ENCODE data around the gene BCHE. TPM values are rescaled to one million over a fixed set of nuclear protein-coding genes. Genes with fewer than 3 reads are reported as not detected.

BCHE gene
- polyA plus RNA-seq, 3 donors from 2014 or later = not detected

DNA sequence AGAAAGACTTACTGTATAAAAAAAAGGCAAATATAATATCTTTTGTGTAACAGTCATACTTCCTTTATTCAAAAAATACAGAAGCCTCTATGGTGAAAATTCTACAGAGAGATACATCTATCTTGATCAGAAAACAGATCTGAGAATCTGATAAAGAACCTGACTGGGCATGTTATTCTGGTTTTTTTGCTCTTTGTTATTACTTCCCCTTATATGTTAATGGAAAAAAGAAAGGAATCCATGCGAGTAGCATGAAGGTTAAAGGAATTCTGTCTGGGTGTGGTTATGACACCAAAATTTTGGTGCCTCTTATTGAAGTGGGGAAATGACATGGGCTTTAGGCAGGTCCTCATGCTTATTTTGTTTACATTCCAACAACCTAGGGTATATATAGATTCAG, 81.7 kb downstream of the BCHE start:
- DNase-seq = no peak
- Mint-ChIP-seq H3K27me3 (ENCODE audit: low read depth in 3 of 3) (no peaks in the 10 kb centered on the region), H3K4me3 (no peak overlapping the region), H3K36me3 (peaks cover 0 to 5% (median 0%) of the 10 kb centered on the region in 3 donors), H3K4me1 (no peaks in the 10 kb centered on the region), H3K9me3 (peaks cover 0 to 40% (median 24%) of the 10 kb centered on the region in 6 donors), H3K27ac (no peak overlapping the region)

DNA sequence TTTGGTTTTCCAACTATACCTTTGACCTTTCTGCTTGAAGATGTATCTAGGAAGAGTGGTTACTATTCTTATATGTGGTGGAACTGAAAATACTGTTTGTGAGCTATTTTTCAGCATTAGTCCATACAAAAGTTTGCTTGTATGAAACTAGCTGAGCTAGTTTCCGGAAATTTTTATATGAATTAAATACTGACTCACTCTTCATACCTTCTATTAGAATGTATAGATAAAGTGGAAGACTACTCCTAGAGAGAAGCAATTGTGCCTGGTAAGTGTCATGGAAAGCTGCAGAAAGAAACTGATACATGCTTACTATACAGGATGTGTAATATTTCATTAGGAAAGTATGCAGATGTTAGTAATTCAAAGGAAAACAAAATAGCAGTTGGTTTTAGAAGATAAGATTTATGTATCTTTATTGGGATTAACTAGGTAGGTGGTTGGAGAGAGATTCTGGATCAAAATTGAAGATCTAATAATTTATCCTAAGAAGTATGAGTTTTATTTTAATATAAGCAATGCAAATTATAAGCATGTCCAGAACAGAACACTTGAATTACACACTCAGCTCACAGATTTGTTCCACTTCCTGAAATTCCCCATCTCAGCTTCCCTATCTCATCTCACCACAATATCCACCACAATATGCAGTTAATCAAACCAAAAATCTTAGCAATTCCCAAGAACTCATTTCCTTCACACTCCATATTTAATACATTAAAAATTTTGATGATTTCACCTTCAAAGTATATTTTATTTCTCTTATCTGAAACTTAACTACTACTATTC, 82.8 kb downstream of the BCHE start:
- H3K4me3 Mint-ChIP-seq = no peak overlapping the region
- H3K4me1 Mint-ChIP-seq = no peaks in the 10 kb centered on the region
- DNase-seq = no peak
- no peak overlapping the region for H3K27ac Mint-ChIP-seq
- H3K36me3 Mint-ChIP-seq = no peaks in the 10 kb centered on the region
- peaks cover 0 to 41% (median 23%) of the 10 kb centered on the region in 6 donors for H3K9me3 Mint-ChIP-seq
- H3K27me3 Mint-ChIP-seq (ENCODE audit: low read depth in 3 of 3) = no peaks in the 10 kb centered on the region

DNA sequence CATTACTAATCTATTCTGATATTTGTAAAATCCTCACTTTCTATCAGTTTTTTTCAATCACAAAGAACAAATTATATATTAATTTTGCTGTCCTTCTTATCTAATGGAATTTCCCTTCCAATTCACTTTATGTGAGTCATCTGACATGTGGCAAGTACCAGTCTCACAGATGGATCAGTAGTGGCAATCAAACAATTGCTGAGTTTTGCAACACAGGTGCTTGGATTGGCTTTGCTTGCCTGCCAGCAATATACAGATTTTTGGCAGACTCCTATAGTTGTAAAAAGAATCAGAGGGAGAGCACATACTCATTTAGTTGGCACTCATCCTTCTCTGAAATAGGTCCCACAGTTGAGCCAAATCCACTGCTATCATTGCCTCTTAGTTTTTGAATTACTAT, 83.7 kb downstream of the BCHE start:
- H3K4me3 Mint-ChIP-seq = no peak overlapping the region
- no peak for DNase-seq
- no peak overlapping the region for H3K27ac Mint-ChIP-seq
- no peaks in the 10 kb centered on the region for H3K27me3 Mint-ChIP-seq (ENCODE audit: low read depth in 3 of 3)
- H3K9me3 Mint-ChIP-seq = peaks cover 0 to 39% (median 24%) of the 10 kb centered on the region in 6 donors
- H3K4me1 Mint-ChIP-seq = no peaks in the 10 kb centered on the region
- H3K36me3 Mint-ChIP-seq = no peaks in the 10 kb centered on the region

DNA sequence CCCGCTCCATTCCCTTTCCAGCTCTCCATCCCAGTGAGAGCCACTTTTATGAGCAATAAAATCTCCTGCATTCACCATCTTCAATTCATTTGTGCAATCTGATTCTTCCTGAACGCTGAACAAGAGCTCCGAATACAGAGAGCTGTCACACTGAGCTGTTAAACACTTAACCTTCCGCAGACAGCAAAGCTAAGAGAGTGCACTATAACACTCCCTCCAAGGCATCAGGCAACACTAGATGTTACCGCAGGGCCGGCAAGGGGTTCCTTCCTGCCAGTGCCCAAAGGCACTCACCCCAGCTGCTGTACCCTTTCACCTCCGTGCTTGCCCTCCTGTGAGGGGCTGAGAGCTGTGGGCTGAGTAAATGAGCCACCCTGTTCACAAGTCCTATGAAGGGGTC, 85.6 kb downstream of the BCHE start:
- H3K27me3 Mint-ChIP-seq (ENCODE audit: low read depth in 3 of 3) = no peaks in the 10 kb centered on the region
- DNase-seq = no peak
- peaks cover 0 to 31% (median 23%) of the 10 kb centered on the region in 6 donors for H3K9me3 Mint-ChIP-seq
- no peak overlapping the region for H3K27ac Mint-ChIP-seq
- no peaks in the 10 kb centered on the region for H3K36me3 Mint-ChIP-seq
- no peak overlapping the region for H3K4me3 Mint-ChIP-seq
- H3K4me1 Mint-ChIP-seq = no peaks in the 10 kb centered on the region

DNA sequence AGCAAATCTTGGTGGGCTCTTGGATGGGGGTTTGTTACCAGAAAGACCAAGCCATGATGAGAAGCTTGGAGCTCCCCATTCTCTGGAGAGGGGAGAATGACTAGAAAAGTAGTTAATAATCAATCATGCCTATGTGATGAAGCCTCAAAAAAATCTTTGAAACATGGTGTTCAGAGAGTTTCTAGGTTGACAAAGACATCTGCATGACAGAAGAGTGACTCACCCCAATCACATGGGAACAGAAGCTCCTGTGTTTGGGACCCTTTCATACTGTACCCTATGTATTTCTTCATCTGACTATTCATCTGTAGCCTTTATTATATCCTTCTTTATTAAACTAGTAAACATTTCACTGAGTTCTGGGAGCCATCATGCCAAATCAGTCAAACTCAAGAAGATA, 87.4 kb downstream of the BCHE start:
- H3K9me3 Mint-ChIP-seq = peaks cover 2 to 28% (median 19%) of the 10 kb centered on the region in 6 donors
- no peak overlapping the region for H3K4me3 Mint-ChIP-seq
- no peak overlapping the region for H3K27ac Mint-ChIP-seq
- H3K36me3 Mint-ChIP-seq = no peaks in the 10 kb centered on the region
- no peak for DNase-seq
- no peaks in the 10 kb centered on the region for H3K27me3 Mint-ChIP-seq (ENCODE audit: low read depth in 3 of 3)
- H3K4me1 Mint-ChIP-seq = no peaks in the 10 kb centered on the region

DNA sequence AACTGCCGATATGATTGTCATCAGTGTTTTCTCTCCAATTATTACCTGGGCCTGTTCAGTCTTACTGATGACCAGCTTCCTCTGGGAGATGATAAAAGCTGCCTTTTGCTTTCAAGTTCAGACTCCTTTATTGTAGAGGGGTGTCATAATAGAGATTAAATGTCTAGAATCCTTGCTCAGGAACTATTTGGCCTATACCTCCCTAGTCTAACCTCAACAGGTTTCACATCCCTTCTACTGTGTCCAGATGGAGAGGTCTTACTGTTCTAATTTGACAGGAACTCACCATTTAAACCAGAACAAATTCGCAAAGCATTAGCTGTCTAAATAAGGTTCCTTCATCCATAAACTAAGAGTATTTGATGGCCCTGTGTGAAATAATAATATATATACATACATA, 88.0 kb downstream of the BCHE start:
- H3K4me1 Mint-ChIP-seq = no peaks in the 10 kb centered on the region
- no peak for DNase-seq
- H3K36me3 Mint-ChIP-seq = no peaks in the 10 kb centered on the region
- H3K4me3 Mint-ChIP-seq = no peak overlapping the region
- peaks cover 2 to 24% (median 19%) of the 10 kb centered on the region in 6 donors for H3K9me3 Mint-ChIP-seq
- H3K27me3 Mint-ChIP-seq (ENCODE audit: low read depth in 3 of 3) = peaks cover 0 to 3% (median 0%) of the 10 kb centered on the region in 3 donors
- no peak overlapping the region for H3K27ac Mint-ChIP-seq

DNA sequence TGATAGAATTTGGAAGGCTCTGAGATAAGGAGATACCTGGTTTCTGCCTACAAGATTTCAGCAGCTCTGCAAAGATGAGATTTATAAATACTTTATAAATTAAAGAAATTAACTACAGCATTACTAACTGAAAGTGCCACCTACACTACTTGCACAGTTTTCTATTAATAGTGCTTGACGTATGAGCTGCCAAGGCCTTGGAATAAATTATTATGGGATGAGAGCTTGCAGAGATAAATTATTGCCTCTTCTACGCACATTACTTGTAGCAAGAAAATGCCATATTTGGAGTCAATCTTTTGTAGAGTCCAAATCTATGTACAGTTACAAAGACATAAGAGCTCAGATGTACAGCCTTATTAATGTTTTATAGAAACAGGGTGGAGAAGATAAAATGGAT, 89.1 kb downstream of the BCHE start:
- Mint-ChIP-seq H3K4me3 (no peak overlapping the region), H3K36me3 (no peaks in the 10 kb centered on the region), H3K27ac (no peak overlapping the region), H3K4me1 (no peaks in the 10 kb centered on the region), H3K9me3 (peaks cover 2 to 23% (median 19%) of the 10 kb centered on the region in 6 donors), H3K27me3 (ENCODE audit: low read depth in 3 of 3) (peaks cover 0 to 3% (median 0%) of the 10 kb centered on the region in 3 donors)
- DNase-seq = no peak

DNA sequence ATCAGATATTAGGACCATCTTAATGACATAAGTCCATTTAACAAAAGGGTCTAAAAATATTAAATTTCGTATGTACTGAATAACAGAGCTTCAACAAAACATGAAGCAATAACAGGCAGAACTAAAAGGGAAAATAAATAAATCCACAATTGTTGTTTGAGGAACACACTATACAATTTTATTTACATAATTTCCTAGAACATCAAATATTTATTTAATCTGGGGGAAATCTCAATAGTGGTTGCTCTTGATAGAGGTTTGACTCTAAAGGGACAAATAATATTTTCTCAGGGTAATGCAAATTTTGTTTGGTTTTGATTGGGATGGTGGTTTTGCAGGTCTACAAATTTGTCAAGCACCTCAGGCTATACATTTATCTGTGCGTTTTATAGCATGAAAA, 90.3 kb downstream of the BCHE start:
- H3K27ac Mint-ChIP-seq = no peak overlapping the region
- H3K4me1 Mint-ChIP-seq = no peaks in the 10 kb centered on the region
- H3K9me3 Mint-ChIP-seq = peaks cover 4 to 32% (median 25%) of the 10 kb centered on the region in 6 donors
- H3K27me3 Mint-ChIP-seq (ENCODE audit: low read depth in 3 of 3) = peaks cover 0 to 3% (median 0%) of the 10 kb centered on the region in 3 donors
- DNase-seq = no peak
- no peak overlapping the region for H3K4me3 Mint-ChIP-seq
- peaks cover 0 to 2% (median 0%) of the 10 kb centered on the region in 3 donors for H3K36me3 Mint-ChIP-seq

DNA sequence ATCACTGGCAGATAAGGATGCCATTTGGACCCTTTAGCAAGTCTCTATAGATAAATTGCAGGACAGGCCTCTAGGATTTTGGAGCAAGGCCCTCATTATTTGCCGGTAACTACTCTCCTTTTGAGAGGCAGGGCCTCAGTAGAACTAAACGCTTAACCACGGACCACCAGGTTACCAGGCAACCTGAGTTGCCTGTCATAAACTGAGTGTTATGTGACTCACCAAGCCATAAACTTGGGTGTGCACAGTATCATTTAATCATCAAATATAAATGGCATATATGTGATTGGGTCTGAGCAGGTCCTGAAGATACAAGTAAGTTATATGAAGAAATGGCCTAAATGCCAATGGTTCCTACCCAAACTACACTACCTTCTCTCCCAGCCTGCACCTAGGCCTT, 93.2 kb downstream of the BCHE start:
- DNase-seq = no peak
- H3K27me3 Mint-ChIP-seq (ENCODE audit: low read depth in 3 of 3) = peaks cover 0 to 3% (median 0%) of the 10 kb centered on the region in 3 donors
- H3K27ac Mint-ChIP-seq = no peak overlapping the region
- H3K9me3 Mint-ChIP-seq = peaks cover 8 to 34% (median 23%) of the 10 kb centered on the region in 6 donors
- H3K4me3 Mint-ChIP-seq = no peak overlapping the region
- no peaks in the 10 kb centered on the region for H3K4me1 Mint-ChIP-seq
- peaks cover 0 to 4% (median 0%) of the 10 kb centered on the region in 3 donors for H3K36me3 Mint-ChIP-seq

DNA sequence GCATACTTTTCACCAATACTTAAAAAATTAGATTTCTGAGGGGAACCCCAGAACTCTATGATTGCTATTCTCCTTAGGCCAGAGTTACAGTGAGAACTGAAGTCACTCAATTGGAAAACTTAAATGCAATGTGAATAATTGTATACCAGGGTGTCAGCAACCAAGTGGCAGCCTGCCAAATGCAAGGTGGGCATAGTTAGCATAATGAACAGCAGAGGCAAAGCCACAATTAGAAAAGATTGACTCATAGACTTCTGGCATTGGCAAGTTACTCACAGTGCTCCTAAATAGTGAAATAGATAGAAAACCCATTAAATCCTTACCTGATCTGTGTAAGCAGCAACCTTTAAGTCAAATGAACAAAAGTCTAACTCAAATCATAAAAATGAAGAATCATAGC, 94.9 kb downstream of the BCHE start:
- H3K27me3 Mint-ChIP-seq (ENCODE audit: low read depth in 3 of 3) = peaks cover 0 to 3% (median 0%) of the 10 kb centered on the region in 3 donors
- no peaks in the 10 kb centered on the region for H3K4me1 Mint-ChIP-seq
- no peak overlapping the region for H3K4me3 Mint-ChIP-seq
- no peak overlapping the region for H3K27ac Mint-ChIP-seq
- H3K36me3 Mint-ChIP-seq = peaks cover 0 to 4% (median 0%) of the 10 kb centered on the region in 3 donors
- DNase-seq = no peak
- peaks cover 11 to 37% (median 28%) of the 10 kb centered on the region in 6 donors for H3K9me3 Mint-ChIP-seq

DNA sequence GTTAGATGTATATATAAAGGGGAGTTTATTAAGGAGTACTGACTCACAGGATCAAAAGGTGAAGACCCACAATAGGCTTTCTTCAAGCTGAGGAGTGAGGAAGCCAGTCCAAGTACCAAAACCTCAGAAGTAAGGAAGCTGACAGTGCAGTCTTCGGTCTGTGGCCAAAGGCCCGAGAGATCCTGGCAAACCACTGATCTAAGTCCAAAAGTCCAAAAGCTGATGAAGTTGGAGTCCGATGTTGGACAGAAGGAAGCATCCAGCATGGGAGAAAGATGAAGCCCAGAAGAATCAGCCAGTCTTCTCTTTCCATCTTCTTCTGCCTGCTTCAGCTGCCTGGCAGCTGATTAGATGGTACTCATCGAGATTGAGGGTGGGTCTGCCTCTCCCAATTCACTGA, 107.5 kb downstream of the BCHE start:
- no peak for DNase-seq
- Mint-ChIP-seq H3K27ac (no peak overlapping the region), H3K27me3 (ENCODE audit: low read depth in 3 of 3) (no peaks in the 10 kb centered on the region), H3K4me3 (no peak overlapping the region), H3K4me1 (no peaks in the 10 kb centered on the region), H3K9me3 (peaks cover 6 to 39% (median 12%) of the 10 kb centered on the region in 6 donors), H3K36me3 (no peaks in the 10 kb centered on the region)

DNA sequence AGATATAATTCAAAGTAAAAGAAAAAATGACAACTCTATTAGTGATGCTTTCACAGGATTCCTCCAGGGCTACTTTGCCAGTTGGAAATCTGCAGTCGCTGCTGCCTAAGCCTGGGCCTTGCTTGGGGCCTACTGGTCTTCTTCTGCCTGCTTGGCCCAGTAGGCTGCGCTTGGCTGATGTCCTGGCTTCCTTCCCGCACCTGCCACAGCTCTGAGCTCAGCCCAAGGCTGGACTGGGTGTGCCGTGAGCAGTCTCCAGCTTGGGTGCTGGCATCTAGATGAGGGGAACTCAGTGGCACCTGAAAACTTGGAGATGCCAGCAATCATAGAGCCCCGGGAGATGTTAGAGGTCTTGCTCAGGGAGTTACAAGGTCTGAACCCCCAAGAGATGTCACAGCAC, 108.3 kb downstream of the BCHE start:
- Mint-ChIP-seq H3K4me3 (no peak overlapping the region), H3K4me1 (no peaks in the 10 kb centered on the region), H3K36me3 (no peaks in the 10 kb centered on the region), H3K9me3 (peaks cover 5 to 31% (median 15%) of the 10 kb centered on the region in 6 donors), H3K27me3 (ENCODE audit: low read depth in 3 of 3) (no peaks in the 10 kb centered on the region), H3K27ac (no peak overlapping the region)
- no peak for DNase-seq

DNA sequence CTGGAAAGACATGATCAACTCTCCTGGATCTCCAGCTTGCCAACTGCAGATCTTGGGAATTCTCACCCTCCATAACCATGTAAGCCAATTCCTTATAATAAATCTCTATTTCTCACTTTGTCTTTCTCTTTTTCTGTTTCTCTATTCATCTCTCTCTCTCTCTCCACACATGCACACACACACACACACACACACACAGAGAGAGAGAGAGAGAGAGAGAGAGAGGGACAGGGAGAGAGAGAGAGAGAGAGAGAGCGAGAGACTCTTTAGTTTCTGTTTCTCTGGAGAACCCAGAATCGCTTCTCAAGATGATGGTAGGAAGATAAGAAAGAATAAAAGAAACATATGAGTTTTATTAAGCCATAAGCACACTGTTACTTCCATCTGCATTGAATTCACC, 111.9 kb downstream of the BCHE start:
- no peaks in the 10 kb centered on the region for H3K36me3 Mint-ChIP-seq
- DNase-seq = no peak
- H3K27me3 Mint-ChIP-seq (ENCODE audit: low read depth in 3 of 3) = no peaks in the 10 kb centered on the region
- peaks cover 8 to 36% (median 24%) of the 10 kb centered on the region in 6 donors for H3K9me3 Mint-ChIP-seq
- no peak overlapping the region for H3K27ac Mint-ChIP-seq
- no peaks in the 10 kb centered on the region for H3K4me1 Mint-ChIP-seq
- no peak overlapping the region for H3K4me3 Mint-ChIP-seq
